Fibroblast of lung (primary cell): ENCODE results near the gene ZBTB11.

Source experiments
- EZH2 ChIP-seq: IDR thresholded peaks from 2 replicates; pipeline ENCODE4 v1.5.1; 2012; ENCODE audit warnings: low read length, control low read depth, mild to moderate bottlenecking; ENCODE audit errors: missing control alignments
- TF ChIP-seq, protein P1 (sequence below), 2 donors: IDR thresholded peaks in 1 of 2; conservative IDR thresholded peaks in 1 of 2; 1 replicate in 1 of 2; 2 replicates in 1 of 2; pipeline ENCODE4 v1.5.1; 2011 to 2012; ENCODE audit warnings: low read length in 2 of 2, control low read depth in 1 of 2, inconsistent platforms in 1 of 2, low read depth in 1 of 2, mild to moderate bottlenecking in 1 of 2

DNA sequence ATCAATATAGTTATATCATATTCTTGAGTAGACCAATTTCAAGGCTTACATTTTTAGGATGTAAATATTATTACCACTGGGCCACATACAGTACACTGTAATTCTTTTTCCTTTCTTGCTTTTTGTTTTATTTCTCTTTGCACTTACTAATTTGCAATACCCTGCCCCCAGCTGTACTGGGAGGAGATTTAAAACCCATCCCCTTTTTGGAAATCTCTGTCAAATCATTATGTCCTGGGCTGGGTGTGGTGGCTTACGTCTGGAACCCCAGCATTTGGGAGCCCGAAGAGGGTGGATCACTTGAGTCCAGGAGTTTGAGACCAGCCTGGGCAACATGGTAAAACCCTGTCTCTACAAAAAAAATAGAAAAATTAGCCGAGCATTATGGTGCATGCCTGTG is 16.2 kb downstream of the ZBTB11 start:
- no peak for TF ChIP-seq EZH2
- TF ChIP-seq, protein P1, sequence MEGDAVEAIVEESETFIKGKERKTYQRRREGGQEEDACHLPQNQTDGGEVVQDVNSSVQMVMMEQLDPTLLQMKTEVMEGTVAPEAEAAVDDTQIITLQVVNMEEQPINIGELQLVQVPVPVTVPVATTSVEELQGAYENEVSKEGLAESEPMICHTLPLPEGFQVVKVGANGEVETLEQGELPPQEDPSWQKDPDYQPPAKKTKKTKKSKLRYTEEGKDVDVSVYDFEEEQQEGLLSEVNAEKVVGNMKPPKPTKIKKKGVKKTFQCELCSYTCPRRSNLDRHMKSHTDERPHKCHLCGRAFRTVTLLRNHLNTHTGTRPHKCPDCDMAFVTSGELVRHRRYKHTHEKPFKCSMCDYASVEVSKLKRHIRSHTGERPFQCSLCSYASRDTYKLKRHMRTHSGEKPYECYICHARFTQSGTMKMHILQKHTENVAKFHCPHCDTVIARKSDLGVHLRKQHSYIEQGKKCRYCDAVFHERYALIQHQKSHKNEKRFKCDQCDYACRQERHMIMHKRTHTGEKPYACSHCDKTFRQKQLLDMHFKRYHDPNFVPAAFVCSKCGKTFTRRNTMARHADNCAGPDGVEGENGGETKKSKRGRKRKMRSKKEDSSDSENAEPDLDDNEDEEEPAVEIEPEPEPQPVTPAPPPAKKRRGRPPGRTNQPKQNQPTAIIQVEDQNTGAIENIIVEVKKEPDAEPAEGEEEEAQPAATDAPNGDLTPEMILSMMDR (conservative IDR thresholded peaks at IDR 0.05 in 1 of 2, IDR thresholded peaks at IDR 0.05 in 1 of 2; ENCODE audit: low read depth in 1 of 2, low read length in 2 of 2): no peak
